B cell (primary cell): ENCODE measurements around the gene TMEM86A. TPM values are rescaled to one million over a fixed set of nuclear protein-coding genes. Genes with fewer than 3 reads are reported as not detected.

Experiments
- ATAC-seq: fragments of 200-7000 bp; cut with Tn5 transposase; one replicate; pipeline ENCODE4 v1.10.0; 2021; ENCODE audit warnings: low read depth, mild to moderate bottlenecking, moderate number of reproducible peaks, moderate library complexity
- CTCF ChIA-PET: fragments of 350-600 bp; sonication (Branson Sonifier 250); formaldehyde crosslinking; loops from one replicate; lab custom pipeline; 2021; ENCODE audit warnings: antibody characterized with exemption, inconsistent platforms; lab: Charles Lee
- POLR2A ChIA-PET: fragments of 350-600 bp; sonication (Branson Sonifier 250); formaldehyde crosslinking; loops from one replicate; lab custom pipeline; 2021; ENCODE audit warnings: antibody characterized with exemption; lab: Charles Lee
- DNase-seq: peaks from one replicate; pipeline ENCODE4 v3.0.0; 2013
- H2AFZ ChIP-seq: 2 replicates; pipeline ENCODE4 v1.6.1; 2012; ENCODE audit warnings: mild to moderate bottlenecking, low read depth, low read length; ENCODE audit not compliant: insufficient read depth, poor library complexity, severe bottlenecking
- H3K27ac ChIP-seq, 2 donors: 1 replicate in 1 of 2; 2 replicates in 1 of 2; pipeline ENCODE4 v1.5.1; 2012 to 2013; ENCODE audit warnings: low read length in 2 of 2, mild to moderate bottlenecking in 2 of 2, moderate library complexity in 1 of 2
- H3K27me3 ChIP-seq, 4 experiments: fragments of 200-600 bp in 1 of 4; sonication (generic) in 1 of 4; replicated peaks in 1 of 4; 1 replicate in 2 of 4; 2 replicates in 2 of 4; pipeline versions ENCODE4 v1.6.1 to v1.7.0; 2013 to 2016; ENCODE audit warnings: low read length in 3 of 4, mild to moderate bottlenecking in 2 of 4, mixed read lengths in 1 of 4, moderate library complexity in 1 of 4; ENCODE audit not compliant: insufficient read depth in 4 of 4, control insufficient read depth in 3 of 4; ENCODE audit errors: control extremely low read depth in 1 of 4
- H3K36me3 ChIP-seq, 2 experiments: replicated peaks in 1 of 2; 1 replicate in 1 of 2; 2 replicates in 1 of 2; pipeline versions ENCODE4 v1.6.1 to v1.7.1; 2013; ENCODE audit warnings: low read length in 1 of 2; ENCODE audit not compliant: insufficient read depth in 2 of 2, control insufficient read depth in 1 of 2; ENCODE audit errors: control extremely low read depth in 1 of 2, extremely low read depth in 1 of 2
- H3K4me1 ChIP-seq, 2 donors: fragments of 200-600 bp in 1 of 2; sonication (generic) in 1 of 2; 1 replicate in 1 of 2; 2 replicates in 1 of 2; pipeline versions ENCODE4 v1.5.1 to v1.6.1; 2013 to 2017; ENCODE audit warnings: low read length in 2 of 2; ENCODE audit not compliant: control insufficient read depth in 2 of 2, insufficient read depth in 2 of 2
- H3K4me2 ChIP-seq: replicated peaks from 2 replicates; pipeline ENCODE3; 2012; ENCODE audit warnings: mild to moderate bottlenecking, low read depth, low read length; ENCODE audit not compliant: poor library complexity, severe bottlenecking
- H3K4me3 ChIP-seq, 5 experiments: fragments of 200-600 bp in 1 of 5; sonication (generic) in 1 of 5; 1 replicate in 3 of 5; 2 replicates in 2 of 5; pipeline versions ENCODE4 v1.5.1 to v1.7.0; 2011 to 2016; ENCODE audit warnings: low read length in 4 of 5, mild to moderate bottlenecking in 4 of 5, low read depth in 2 of 5, control low read depth in 1 of 5, moderate library complexity in 1 of 5; ENCODE audit not compliant: insufficient read depth in 1 of 5; ENCODE audit errors: control extremely low read depth in 1 of 5, extremely low read depth in 1 of 5
- H3K79me2 ChIP-seq: fragments of 200-600 bp; sonication (generic); one replicate; pipeline ENCODE4 v1.6.0; 2016; ENCODE audit warnings: low read length; ENCODE audit not compliant: control insufficient read depth, insufficient read depth
- H3K9ac ChIP-seq: fragments of 200-600 bp; sonication (generic); 2 replicates; pipeline ENCODE4 v1.6.1; 2017; ENCODE audit warnings: mild to moderate bottlenecking, low read length, moderate library complexity
- H3K9me3 ChIP-seq, 3 donors: one replicate each; pipeline versions ENCODE4 v1.6.1 to v1.7.1; 2013; ENCODE audit warnings: low read length in 2 of 3; ENCODE audit not compliant: control insufficient read depth in 2 of 3, insufficient read depth in 1 of 3; ENCODE audit errors: control extremely low read depth in 1 of 3
- H4K20me1 ChIP-seq: 2 replicates; pipeline ENCODE4 v1.6.0; 2012; ENCODE audit warnings: mild to moderate bottlenecking, low read length; ENCODE audit not compliant: insufficient read depth, control insufficient read depth, poor library complexity, severe bottlenecking
- H3K27ac Mint-ChIP-seq: one replicate; pipeline ENCODE4 v1.8.0; 2021; ENCODE audit warnings: mixed read lengths
- H3K27me3 Mint-ChIP-seq: one replicate; pipeline ENCODE4 v1.8.0; 2021; ENCODE audit warnings: mixed read lengths
- H3K4me1 Mint-ChIP-seq: one replicate; pipeline ENCODE4 v1.8.0; 2021; ENCODE audit warnings: mixed read lengths
- H3K4me3 Mint-ChIP-seq: one replicate; pipeline ENCODE4 v1.8.0; 2021; ENCODE audit warnings: mixed read lengths
- H3K9me3 Mint-ChIP-seq: one replicate; pipeline ENCODE4 v1.8.0; 2022; ENCODE audit warnings: mixed read lengths; ENCODE audit not compliant: insufficient read depth
- CTCF ChIP-seq: fragments of 200-600 bp; IDR thresholded peaks from one replicate; pipeline ENCODE4 v1.8.0; 2022; ENCODE audit warnings: antibody characterized with exemption, mild to moderate bottlenecking
- EZH2 ChIP-seq: IDR thresholded peaks from 2 replicates; pipeline ENCODE4 v1.6.1; 2012; ENCODE audit warnings: borderline replicate concordance, low read depth, mild to moderate bottlenecking, moderate library complexity, low read length; ENCODE audit not compliant: insufficient read depth, poor library complexity, severe bottlenecking
- WGBS: methylation state at CpG from one replicate; pipeline ENCODE4 v1.1.5; 2013; ENCODE audit warnings: missing lambda C conversion rate; ENCODE audit not compliant: insufficient coverage; 5-methylcytosine and 5-hydroxymethylcytosine counted together
- intact Hi-C: fragments of 100-400 bp; cut with micrococcal nuclease; formaldehyde crosslinking; loops from one replicate; pipeline ENCODE4 v1.10.0; 2022
- polyA plus RNA-seq: library from polyadenylated mRNA; depleted of rRNA; stranded (reverse); fragments of >200 nt; gene quantifications from 2 replicates; pipeline ENCODE4 v1.2.3, GENCODE V29; 2012
- total RNA-seq, 2 donors: library from RNA; stranded (reverse); fragments of 120-200 nt in 1 of 2; gene quantifications; 1 replicate in 1 of 2; 2 replicates in 1 of 2; pipeline versions ENCODE4 v1.2.3 to v1.2.4, GENCODE V29; 2013 to 2022

Gene TMEM86A
- total and polyA plus RNA-seq, 2 donors (not counting 1 experiment from before 2014, with no cell fraction given), result 0.40 to 1.1 TPM

DNA sequence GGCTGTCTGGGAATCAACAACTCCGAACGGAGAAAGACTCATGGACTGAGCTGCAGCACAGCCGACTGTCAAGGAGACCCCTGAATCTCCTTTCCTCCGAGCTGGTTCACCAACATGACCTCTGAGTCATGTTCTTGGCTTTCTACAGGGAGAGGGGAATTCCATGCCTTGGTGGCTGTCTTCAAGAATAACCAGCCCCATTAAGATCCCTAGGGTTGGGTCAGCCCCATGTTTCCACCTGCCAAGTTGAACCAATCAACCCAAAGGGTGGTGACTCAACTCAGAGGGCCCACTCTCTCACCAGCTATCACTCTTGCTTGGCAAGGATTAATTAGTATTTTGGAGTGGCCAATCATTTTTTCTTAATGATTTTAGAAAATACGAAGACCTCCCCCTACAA lies 55.7 kb downstream of the TMEM86A start:
- H3K9me3 ChIP-seq, result no peaks in the 10 kb centered on the region
- no peaks in the 10 kb centered on the region for H3K9me3 Mint-ChIP-seq
- no peaks in the 10 kb centered on the region for H3K79me2 ChIP-seq
- intact Hi-C loops, result no loop called here
- H3K4me3 ChIP-seq, result no peak overlapping the region
- ChIA-PET CTCF (no interaction called here), POLR2A (no interaction called here)
- no peaks in the 10 kb centered on the region for H4K20me1 ChIP-seq
- DNase-seq (no peak), ATAC-seq (no peak)
- 87% methylated on average over 4 of the region's 5 CpGs for WGBS
- no peak overlapping the region for H2AFZ ChIP-seq
- H3K4me1 Mint-ChIP-seq, result no peaks in the 10 kb centered on the region
- peaks cover 0 to 16% (median 3%) of the 10 kb centered on the region in 4 experiments for H3K27me3 ChIP-seq
- no peaks in the 10 kb centered on the region for H3K36me3 ChIP-seq
- H3K4me3 Mint-ChIP-seq, result no peak overlapping the region
- TF ChIP-seq CTCF (no peak), EZH2 (no peak)
- H3K9ac ChIP-seq, result no peak overlapping the region
- H3K4me2 ChIP-seq, result no peak overlapping the region
- H3K4me1 ChIP-seq, result no peaks in the 10 kb centered on the region
- peaks cover 32% of the 10 kb centered on the region for H3K27me3 Mint-ChIP-seq
- no peak overlapping the region for H3K27ac Mint-ChIP-seq
- no peak overlapping the region for H3K27ac ChIP-seq

Other genes with a start within 250 kb of the TMEM86A start
- 0.27 TPM in 1 of 2 replicates, not detected in the other for gene LDHAL6A, start 242.9 kb upstream of the TMEM86A start, total RNA-seq
- 0.12 TPM in 1 of 2 replicates, not detected in the other for gene LDHAL6A, start 242.9 kb upstream of the TMEM86A start, polyA plus RNA-seq
- gene TSG101, start 171.8 kb upstream of the TMEM86A start, total RNA-seq, result 49.6 and 50.9 TPM in 2 replicates
- gene TSG101, start 171.8 kb upstream of the TMEM86A start, polyA plus RNA-seq, result 56.5 and 57.0 TPM in 2 replicates
- gene UEVLD, start 110.0 kb upstream of the TMEM86A start, total RNA-seq, result 12.4 and 12.8 TPM in 2 replicates
- 3.8 and 6.3 TPM in 2 replicates for gene UEVLD, start 110.0 kb upstream of the TMEM86A start, polyA plus RNA-seq
- 1.2 and 3.2 TPM in 2 replicates for gene MISFA, start 99.0 kb upstream of the TMEM86A start, total RNA-seq
- gene MISFA, start 99.0 kb upstream of the TMEM86A start, polyA plus RNA-seq, result not detected in 2 replicates
- 16.5 and 17.8 TPM in 2 replicates for gene SPTY2D1, start 64.4 kb upstream of the TMEM86A start, total RNA-seq
- 4.7 and 10.9 TPM in 2 replicates for gene SPTY2D1, start 64.4 kb upstream of the TMEM86A start, polyA plus RNA-seq
- gene IGSF22, start 27.4 kb downstream of the TMEM86A start, total RNA-seq, result 1.6 and 2.6 TPM in 2 replicates
- 0.36 and 0.91 TPM in 2 replicates for gene IGSF22, start 27.4 kb downstream of the TMEM86A start, polyA plus RNA-seq
- gene PTPN5, start 93.0 kb downstream of the TMEM86A start, total RNA-seq, result not detected in 2 replicates
- not detected in 2 replicates for gene PTPN5, start 93.0 kb downstream of the TMEM86A start, polyA plus RNA-seq
- not detected in 2 replicates for gene MRGPRX1, start 240.6 kb downstream of the TMEM86A start, total RNA-seq
- gene MRGPRX1, start 240.6 kb downstream of the TMEM86A start, polyA plus RNA-seq, result not detected in 2 replicates